PFSK-1 (cell line): ENCODE results near the gene OR4D10.

Experiments used
- FOXP2 ChIP-seq: optimal IDR thresholded peaks from 2 replicates; pipeline ENCODE3; 2011; ENCODE audit warnings: borderline replicate concordance, control low read depth, inconsistent platforms; ENCODE audit not compliant: insufficient read depth; ENCODE audit errors: extremely low read length, extremely low read depth
- POLR2AphosphoS5 ChIP-seq: IDR thresholded peaks from 2 replicates; pipeline ENCODE4 v1.6.1; 2012; ENCODE audit warnings: low read depth, mild to moderate bottlenecking, control low read depth, low read length, moderate library complexity
- SIN3A ChIP-seq: IDR thresholded peaks from 2 replicates; pipeline ENCODE4 v1.6.1; 2012; ENCODE audit warnings: mild to moderate bottlenecking, low read length, moderate library complexity, borderline replicate concordance; ENCODE audit not compliant: insufficient read depth
- TAF1 ChIP-seq: IDR thresholded peaks from 2 replicates; pipeline ENCODE4 v1.6.1; 2012; ENCODE audit warnings: low read length, control low read depth, borderline replicate concordance; ENCODE audit not compliant: insufficient read depth
- TF ChIP-seq, protein P1 (sequence below), 2 experiments: IDR thresholded peaks; 2 replicates each; pipeline versions ENCODE4 v1.6.1 to v1.8.0; 2011 to 2012; ENCODE audit warnings: low read depth in 2 of 2, low read length in 2 of 2, control low read depth in 1 of 2, inconsistent platforms in 1 of 2, mild to moderate bottlenecking in 1 of 2, moderate library complexity in 1 of 2; ENCODE audit not compliant: insufficient read depth in 1 of 2

Gene OR4D10

DNA sequence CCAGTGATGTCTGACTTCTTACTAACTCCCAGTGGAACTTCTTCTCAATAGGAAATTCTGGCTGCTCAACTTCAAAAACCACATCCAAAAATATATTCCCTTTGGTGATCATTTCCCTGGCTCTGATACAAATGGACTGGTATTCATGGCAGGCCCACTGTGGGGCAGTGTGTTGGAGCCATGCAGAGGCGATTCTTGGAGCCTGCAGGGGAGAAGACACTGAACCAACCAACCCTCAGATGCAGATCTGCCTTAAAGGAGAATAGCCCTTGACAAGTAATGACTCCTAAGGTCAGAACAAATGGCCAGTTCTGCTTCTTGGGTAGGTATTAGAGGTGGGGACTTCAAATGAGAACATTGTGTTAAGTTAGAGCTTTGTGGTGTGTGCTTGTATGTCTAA lies 50.4 kb downstream of the OR4D10 start:
- TF ChIP-seq FOXP2 (no peak), SIN3A (no peak), POLR2AphosphoS5 (no peak), TAF1 (no peak)
- TF ChIP-seq, protein P1, sequence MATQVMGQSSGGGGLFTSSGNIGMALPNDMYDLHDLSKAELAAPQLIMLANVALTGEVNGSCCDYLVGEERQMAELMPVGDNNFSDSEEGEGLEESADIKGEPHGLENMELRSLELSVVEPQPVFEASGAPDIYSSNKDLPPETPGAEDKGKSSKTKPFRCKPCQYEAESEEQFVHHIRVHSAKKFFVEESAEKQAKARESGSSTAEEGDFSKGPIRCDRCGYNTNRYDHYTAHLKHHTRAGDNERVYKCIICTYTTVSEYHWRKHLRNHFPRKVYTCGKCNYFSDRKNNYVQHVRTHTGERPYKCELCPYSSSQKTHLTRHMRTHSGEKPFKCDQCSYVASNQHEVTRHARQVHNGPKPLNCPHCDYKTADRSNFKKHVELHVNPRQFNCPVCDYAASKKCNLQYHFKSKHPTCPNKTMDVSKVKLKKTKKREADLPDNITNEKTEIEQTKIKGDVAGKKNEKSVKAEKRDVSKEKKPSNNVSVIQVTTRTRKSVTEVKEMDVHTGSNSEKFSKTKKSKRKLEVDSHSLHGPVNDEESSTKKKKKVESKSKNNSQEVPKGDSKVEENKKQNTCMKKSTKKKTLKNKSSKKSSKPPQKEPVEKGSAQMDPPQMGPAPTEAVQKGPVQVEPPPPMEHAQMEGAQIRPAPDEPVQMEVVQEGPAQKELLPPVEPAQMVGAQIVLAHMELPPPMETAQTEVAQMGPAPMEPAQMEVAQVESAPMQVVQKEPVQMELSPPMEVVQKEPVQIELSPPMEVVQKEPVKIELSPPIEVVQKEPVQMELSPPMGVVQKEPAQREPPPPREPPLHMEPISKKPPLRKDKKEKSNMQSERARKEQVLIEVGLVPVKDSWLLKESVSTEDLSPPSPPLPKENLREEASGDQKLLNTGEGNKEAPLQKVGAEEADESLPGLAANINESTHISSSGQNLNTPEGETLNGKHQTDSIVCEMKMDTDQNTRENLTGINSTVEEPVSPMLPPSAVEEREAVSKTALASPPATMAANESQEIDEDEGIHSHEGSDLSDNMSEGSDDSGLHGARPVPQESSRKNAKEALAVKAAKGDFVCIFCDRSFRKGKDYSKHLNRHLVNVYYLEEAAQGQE (IDR thresholded peaks at IDR 0.05; ENCODE audit: insufficient read depth in 1 of 2, low read depth in 2 of 2, low read length in 2 of 2) = no peak

DNA sequence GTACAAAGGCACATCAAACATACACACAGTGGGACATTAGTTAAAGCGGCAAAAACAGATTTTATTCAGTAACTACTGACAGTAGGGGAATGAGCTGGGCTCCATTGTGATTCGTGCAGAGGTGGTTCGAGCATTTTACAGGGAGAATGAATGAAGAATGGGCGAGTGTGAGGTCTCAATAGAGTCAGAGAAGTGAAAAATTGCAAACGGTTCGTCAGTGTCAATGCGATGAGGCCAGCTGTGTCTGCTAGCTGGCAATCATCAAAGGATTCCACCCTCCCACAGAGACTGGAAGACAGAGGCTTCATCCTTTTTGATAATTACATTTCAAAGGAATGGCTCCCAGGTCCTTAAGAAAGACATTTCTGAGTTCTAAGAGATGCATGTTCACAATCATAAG lies 55.6 kb downstream of the OR4D10 start:
- no peak for TF ChIP-seq FOXP2
- TF ChIP-seq SIN3A = no peak
- no peak for TF ChIP-seq POLR2AphosphoS5
- no peak for TF ChIP-seq TAF1
- TF ChIP-seq, protein P1 (IDR thresholded peaks at IDR 0.05; ENCODE audit: insufficient read depth in 1 of 2, low read depth in 2 of 2, low read length in 2 of 2) = no peak
